Breast epithelium (tissue), 4 donors: ENCODE measurements around the gene PCNX2. TPM values are rescaled to one million over a fixed set of nuclear protein-coding genes. Genes with fewer than 3 reads are reported as not detected.

Experiments used
- DNase-seq, 2 donors: peaks; one replicate each; pipeline ENCODE4 v3.0.0-alpha.2; 2019; ENCODE audit warnings: low spot score in 2 of 2
- H3K27ac ChIP-seq, 2 donors: fragments of 200-600 bp; sonication (generic) in 1 of 2; one replicate each; pipeline ENCODE4 v1.5.1; 2016 to 2019; ENCODE audit warnings: mild to moderate bottlenecking in 1 of 2
- H3K27me3 ChIP-seq, 2 donors: fragments of 200-600 bp; sonication (generic) in 1 of 2; one replicate each; pipeline versions ENCODE4 v1.5.1 to v1.6.0; 2017 to 2019; ENCODE audit warnings: control low read depth in 1 of 2, mild to moderate bottlenecking in 1 of 2
- H3K36me3 ChIP-seq: fragments of 200-600 bp; one replicate; pipeline ENCODE4 v1.5.1; 2019
- H3K4me1 ChIP-seq, 2 donors: fragments of 200-600 bp; sonication (generic); one replicate each; pipeline ENCODE4 v1.5.1; 2016 to 2019; ENCODE audit warnings: control low read depth in 1 of 2
- H3K4me3 ChIP-seq, 3 donors: fragments of 200-600 bp; sonication (generic); 1 replicate in 2 of 3; 2 replicates in 1 of 3; pipeline ENCODE4 v1.5.1; 2016 to 2019; ENCODE audit warnings: mild to moderate bottlenecking in 3 of 3, moderate library complexity in 2 of 3
- H3K9me3 ChIP-seq, 2 donors: fragments of 200-600 bp; sonication (generic) in 1 of 2; one replicate each; pipeline ENCODE4 v1.5.1; 2016 to 2019; ENCODE audit warnings: control low read depth in 1 of 2
- POLR2A ChIP-seq: fragments of 450-650 bp; IDR thresholded peaks from one replicate; pipeline ENCODE4 v1.6.1; 2016; ENCODE audit warnings: antibody characterized with exemption, mild to moderate bottlenecking, moderate library complexity
- POLR2AphosphoS5 ChIP-seq, 3 donors: sonication (generic); formaldehyde crosslinking; IDR thresholded peaks; one replicate each; pipeline ENCODE4 v1.6.1; 2017; ENCODE audit warnings: antibody characterized with exemption in 3 of 3
- intact Hi-C: fragments of 100-400 bp; cut with DNase I; formaldehyde crosslinking; loops from one replicate; pipeline ENCODE4 v1.15.1; 2023; ENCODE audit warnings: low total_unique reads
- total RNA-seq, 3 donors: library from RNA; depleted of rRNA; stranded (reverse); fragments of >200 nt; gene quantifications; one replicate each; pipeline ENCODE4 v1.1.0, GENCODE V29; 2016
- TF ChIP-seq, protein P1 (sequence below), 3 donors: fragments of 450-650 bp; IDR thresholded peaks; one replicate each; pipeline ENCODE4 v1.5.1; 2016 to 2017; ENCODE audit warnings: antibody characterized with exemption in 3 of 3, mild to moderate bottlenecking in 3 of 3, moderate library complexity in 3 of 3

The PCNX2 gene
- total RNA-seq, 3 donors from 2014 or later, result 18.7 to 32.6 (median 26.2) TPM

- H3K9me3 ChIP-seq, result peaks cover 0 to 16% of the 10 kb centered on the region in 2 donors
- intact Hi-C loops, result no loop called here
- H3K27me3 ChIP-seq, result no peaks in the 10 kb centered on the region
- no peaks in the 10 kb centered on the region for H3K4me1 ChIP-seq
- no peak overlapping the region for H3K4me3 ChIP-seq
- H3K36me3 ChIP-seq, result peaks cover 2% of the 10 kb centered on the region
- no peak overlapping the region for H3K27ac ChIP-seq
- no peak for DNase-seq
- TF ChIP-seq POLR2AphosphoS5 (IDR thresholded peaks at IDR 0.05) (no peak), POLR2A (no peak)
- TF ChIP-seq, protein P1, sequence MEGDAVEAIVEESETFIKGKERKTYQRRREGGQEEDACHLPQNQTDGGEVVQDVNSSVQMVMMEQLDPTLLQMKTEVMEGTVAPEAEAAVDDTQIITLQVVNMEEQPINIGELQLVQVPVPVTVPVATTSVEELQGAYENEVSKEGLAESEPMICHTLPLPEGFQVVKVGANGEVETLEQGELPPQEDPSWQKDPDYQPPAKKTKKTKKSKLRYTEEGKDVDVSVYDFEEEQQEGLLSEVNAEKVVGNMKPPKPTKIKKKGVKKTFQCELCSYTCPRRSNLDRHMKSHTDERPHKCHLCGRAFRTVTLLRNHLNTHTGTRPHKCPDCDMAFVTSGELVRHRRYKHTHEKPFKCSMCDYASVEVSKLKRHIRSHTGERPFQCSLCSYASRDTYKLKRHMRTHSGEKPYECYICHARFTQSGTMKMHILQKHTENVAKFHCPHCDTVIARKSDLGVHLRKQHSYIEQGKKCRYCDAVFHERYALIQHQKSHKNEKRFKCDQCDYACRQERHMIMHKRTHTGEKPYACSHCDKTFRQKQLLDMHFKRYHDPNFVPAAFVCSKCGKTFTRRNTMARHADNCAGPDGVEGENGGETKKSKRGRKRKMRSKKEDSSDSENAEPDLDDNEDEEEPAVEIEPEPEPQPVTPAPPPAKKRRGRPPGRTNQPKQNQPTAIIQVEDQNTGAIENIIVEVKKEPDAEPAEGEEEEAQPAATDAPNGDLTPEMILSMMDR (IDR thresholded peaks at IDR 0.05), result no peak
Observed at GRCh38 chr1:233197940-233198339, 97.6 kb downstream of the PCNX2 start.

GRCh38 chr1:233193741-233194140 lies 101.8 kb downstream of the PCNX2 start:
- H3K4me3 ChIP-seq, result no peak overlapping the region
- H3K4me1 ChIP-seq, result no peaks in the 10 kb centered on the region
- peaks cover 0 to 16% of the 10 kb centered on the region in 2 donors for H3K9me3 ChIP-seq
- DNase-seq, result no peak
- intact Hi-C loops, result no loop called here
- TF ChIP-seq POLR2AphosphoS5 (IDR thresholded peaks at IDR 0.05) (no peak), POLR2A (no peak)
- TF ChIP-seq, protein P1 (IDR thresholded peaks at IDR 0.05), result no peak
- H3K36me3 ChIP-seq, result no peaks in the 10 kb centered on the region
- no peaks in the 10 kb centered on the region for H3K27me3 ChIP-seq
- H3K27ac ChIP-seq, result no peak overlapping the region

DNA sequence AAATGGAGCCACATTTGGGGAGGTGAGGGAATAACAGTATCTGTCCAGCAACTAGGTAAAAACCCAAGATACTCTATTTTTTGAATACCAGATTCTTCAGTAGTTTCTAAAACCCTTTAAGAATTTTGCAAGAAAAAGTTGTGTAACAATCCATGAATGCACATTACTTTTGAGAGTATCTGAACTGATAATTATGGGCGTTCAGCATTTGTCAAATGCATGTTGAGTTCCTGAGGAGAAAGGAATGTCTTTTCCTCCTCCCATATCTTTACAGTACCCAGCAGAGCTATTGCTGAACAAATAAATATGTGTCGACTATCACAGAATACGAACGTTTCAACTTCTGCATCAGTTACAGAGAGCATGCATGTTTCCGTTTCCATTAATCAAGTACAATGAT lies 104.5 kb downstream of the PCNX2 start:
- Histone ChIP-seq H3K9me3 (peaks cover 0 to 16% of the 10 kb centered on the region in 2 donors), H3K36me3 (no peaks in the 10 kb centered on the region), H3K27me3 (no peaks in the 10 kb centered on the region), H3K4me1 (no peaks in the 10 kb centered on the region), H3K27ac (no peak overlapping the region), H3K4me3 (no peak overlapping the region)
- DNase-seq, result no peak
- intact Hi-C loops, result no loop called here
- TF ChIP-seq POLR2A (no peak), POLR2AphosphoS5 (IDR thresholded peaks at IDR 0.05) (no peak)
- TF ChIP-seq, protein P1 (IDR thresholded peaks at IDR 0.05), result no peak

- no peak for DNase-seq
- TF ChIP-seq POLR2A (no peak), POLR2AphosphoS5 (IDR thresholded peaks at IDR 0.05) (no peak)
- TF ChIP-seq, protein P1 (IDR thresholded peaks at IDR 0.05), result no peak
- Histone ChIP-seq H3K36me3 (no peaks in the 10 kb centered on the region), H3K4me1 (no peaks in the 10 kb centered on the region), H3K4me3 (no peak overlapping the region), H3K27ac (no peak overlapping the region), H3K9me3 (peaks cover 0 to 9% of the 10 kb centered on the region in 2 donors), H3K27me3 (no peaks in the 10 kb centered on the region)
- intact Hi-C loops, result no loop called here
Observed at GRCh38 chr1:233189526-233189925, 106.0 kb downstream of the PCNX2 start.

DNA sequence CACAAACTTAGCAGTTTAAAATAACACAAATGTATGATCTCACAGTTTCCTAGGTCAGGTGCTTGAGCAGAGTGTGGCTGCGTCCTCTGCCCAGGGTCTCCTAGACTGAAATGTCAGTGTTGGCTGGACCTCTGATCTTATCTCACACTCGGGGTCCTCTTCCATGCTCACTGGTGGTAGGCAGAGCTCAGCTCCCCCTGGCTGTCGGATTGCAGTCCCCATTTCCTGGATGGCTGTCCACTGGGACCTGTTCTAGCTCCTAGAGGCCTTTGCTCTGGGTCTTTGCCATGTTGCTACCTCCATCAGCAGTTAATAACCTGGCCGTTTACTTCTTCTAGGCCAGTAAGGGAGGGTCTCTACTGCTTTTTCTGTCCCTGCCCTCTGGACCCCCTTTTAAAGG lies 107.5 kb downstream of the PCNX2 start:
- TF ChIP-seq POLR2A, result no peak
- no peaks in the 10 kb centered on the region for H3K9me3 ChIP-seq
- H3K27me3 ChIP-seq, result no peaks in the 10 kb centered on the region
- DNase-seq, result no peak
- H3K27ac ChIP-seq, result no peak overlapping the region
- intact Hi-C loops, result no loop called here
- no peak overlapping the region for H3K4me3 ChIP-seq
- H3K4me1 ChIP-seq, result no peaks in the 10 kb centered on the region
- no peaks in the 10 kb centered on the region for H3K36me3 ChIP-seq
